Endothelial cell of umbilical vein (primary cell): Measurements from ENCODE around the gene TOMM20. TPM values are rescaled to one million over a fixed set of nuclear protein-coding genes. Genes with fewer than 3 reads are reported as not detected.

Experiments used
- BruUV-seq: library from RNA; stranded (reverse); fragments of 400-500 nt; replicated peaks from 2 replicates; lab custom pipeline; 2021; lab: Mats Ljungman, UMichigan
- CTCF ChIA-PET: fragments of 300-600, 350-600 bp; sonication (Branson Sonifier 250); formaldehyde crosslinking; loops from one replicate; lab custom pipeline; 2021; ENCODE audit warnings: antibody characterized with exemption, inconsistent platforms; lab: Charles Lee
- POLR2A ChIA-PET: fragments of 300-600, 350-600 bp; sonication (Branson Sonifier 250); formaldehyde crosslinking; loops from one replicate; lab custom pipeline; 2021; ENCODE audit warnings: antibody characterized with exemption, inconsistent platforms; lab: Charles Lee
- DNase-seq: peaks from one replicate; pipeline ENCODE4 v3.0.0-alpha.2; 2011; ENCODE audit warnings: low read depth, low spot score
- FAIRE-seq: peaks from 2 replicates; lab custom pipeline; 2011; peaks lifted over from hg19 to GRCh38; lab: Jason Lieb, UNC
- H2AFZ ChIP-seq: 2 replicates; pipeline ENCODE4 v1.6.0; 2012; ENCODE audit warnings: low read depth, low read length, control low read depth, inconsistent platforms
- H3K27ac ChIP-seq: 2 replicates; pipeline ENCODE4 v1.5.1; 2011; ENCODE audit warnings: low read depth, mild to moderate bottlenecking, control low read depth, low read length, moderate library complexity; ENCODE audit not compliant: insufficient read depth
- H3K27me3 ChIP-seq, 2 experiments: 2 replicates each; pipeline versions ENCODE4 v1.6.0 to v1.6.1; 2011; ENCODE audit warnings: low read length in 2 of 2, mixed read lengths in 1 of 2; ENCODE audit not compliant: control insufficient read depth in 2 of 2, insufficient read depth in 2 of 2
- H3K36me3 ChIP-seq, 2 experiments: 2 replicates in 1 of 2; 3 replicates in 1 of 2; pipeline ENCODE4 v1.5.1; 2011; ENCODE audit warnings: low read length in 2 of 2, mild to moderate bottlenecking in 1 of 2, moderate library complexity in 1 of 2; ENCODE audit not compliant: control insufficient read depth in 2 of 2, insufficient read depth in 2 of 2; ENCODE audit errors: extremely low read depth in 1 of 2
- H3K4me1 ChIP-seq: 3 replicates; pipeline ENCODE4 v1.5.1; 2011; ENCODE audit warnings: mild to moderate bottlenecking, low read length; ENCODE audit not compliant: control insufficient read depth, insufficient read depth; ENCODE audit errors: extremely low read depth
- H3K4me2 ChIP-seq: 2 replicates; pipeline ENCODE4 v1.6.1; 2011; ENCODE audit warnings: low read length, control low read depth, mixed read lengths; ENCODE audit not compliant: insufficient read depth
- H3K4me3 ChIP-seq, 3 experiments: fragments of 200-600 bp in 1 of 3; sonication (generic), shearing (Covaris generic) in 1 of 3; replicated peaks in 1 of 3; 2 replicates each; pipeline ENCODE4 v1.5.1; 2011 to 2016; ENCODE audit warnings: control low read depth in 3 of 3, low read length in 3 of 3, mild to moderate bottlenecking in 2 of 3, inconsistent platforms in 1 of 3, low read depth in 1 of 3, moderate library complexity in 1 of 3; ENCODE audit not compliant: insufficient read depth in 1 of 3
- H3K79me2 ChIP-seq: 2 replicates; pipeline ENCODE4 v1.6.0; 2012; ENCODE audit warnings: low read length, inconsistent platforms; ENCODE audit not compliant: control insufficient read depth, insufficient read depth
- H3K9ac ChIP-seq: replicated peaks from 2 replicates; pipeline ENCODE3; 2011; ENCODE audit warnings: low read length, control low read depth; ENCODE audit not compliant: insufficient read depth; ENCODE audit errors: extremely low read depth
- H3K9me1 ChIP-seq: replicated peaks from 3 replicates; pipeline ENCODE4 v1.6.0; 2011; ENCODE audit warnings: mild to moderate bottlenecking, low read length; ENCODE audit not compliant: control insufficient read depth, insufficient read depth; ENCODE audit errors: extremely low read depth
- H3K9me3 ChIP-seq: replicated peaks from 2 replicates; pipeline ENCODE4 v1.5.1; 2012; ENCODE audit warnings: low read length, inconsistent platforms; ENCODE audit not compliant: control insufficient read depth, insufficient read depth
- H4K20me1 ChIP-seq: replicated peaks from 2 replicates; pipeline ENCODE3; 2011; ENCODE audit warnings: mild to moderate bottlenecking, low read length; ENCODE audit not compliant: control insufficient read depth, insufficient read depth; ENCODE audit errors: extremely low read depth
- CTCF ChIP-seq, 2 donors: IDR thresholded peaks; 1 replicate in 1 of 2; 2 replicates in 1 of 2; pipeline ENCODE4 v1.5.1; 2011; ENCODE audit warnings: low read length in 2 of 2, mild to moderate bottlenecking in 2 of 2, moderate library complexity in 2 of 2, control low read depth in 1 of 2, inconsistent platforms in 1 of 2, low read depth in 1 of 2; ENCODE audit not compliant: insufficient read depth in 1 of 2; ENCODE audit errors: extremely low read depth in 1 of 2
- EZH2 ChIP-seq: IDR thresholded peaks from 2 replicates; pipeline ENCODE4 v1.6.1; 2012; ENCODE audit warnings: borderline replicate concordance, low read depth, mild to moderate bottlenecking, moderate library complexity, low read length, inconsistent platforms; ENCODE audit not compliant: severe bottlenecking
- FOS ChIP-seq: IDR thresholded peaks from 2 replicates; pipeline ENCODE4 v1.6.1; 2011; ENCODE audit warnings: mild to moderate bottlenecking, low read length, moderate library complexity, borderline replicate concordance; ENCODE audit not compliant: insufficient read depth
- GATA2 ChIP-seq: IDR thresholded peaks from 2 replicates; pipeline ENCODE4 v1.7.0; 2011; ENCODE audit warnings: low read depth, mild to moderate bottlenecking, moderate library complexity, mixed read lengths, low read length; ENCODE audit not compliant: insufficient read length, insufficient read depth
- JUN ChIP-seq: IDR thresholded peaks from 2 replicates; pipeline ENCODE4 v1.6.1; 2011; ENCODE audit warnings: borderline replicate concordance, low read depth; ENCODE audit not compliant: insufficient read length, insufficient read depth
- MAX ChIP-seq: IDR thresholded peaks from 2 replicates; pipeline ENCODE4 v1.6.1; 2011; ENCODE audit not compliant: insufficient read depth, insufficient read length
- MYC ChIP-seq: IDR thresholded peaks from one replicate; pipeline ENCODE4 v1.6.1; 2011; ENCODE audit warnings: mild to moderate bottlenecking, low read depth, low read length
- POLR2A ChIP-seq: IDR thresholded peaks from 2 replicates; pipeline ENCODE4 v1.6.1; 2012; ENCODE audit warnings: low read depth, mild to moderate bottlenecking, control low read depth, low read length
- POLR2AphosphoS5 ChIP-seq: IDR thresholded peaks from 2 replicates; pipeline ENCODE4 v1.6.1; 2012; ENCODE audit warnings: low read depth, mild to moderate bottlenecking, control low read depth, low read length, moderate library complexity; ENCODE audit not compliant: insufficient read depth
- dilution Hi-C: fragments of 300-500 bp; cut with MboI; formaldehyde crosslinking; loops from one replicate; pipeline ENCODE4 v1.15.0; 2019; ENCODE audit warnings: low sequenced_read_pairs; ENCODE audit not compliant: extremely low pct_ligation_motif_present
- intact Hi-C: fragments of 100-400 bp; cut with micrococcal nuclease; formaldehyde crosslinking; loops from one replicate; pipeline ENCODE4 v1.10.0; 2022
- polyA plus RNA-seq, 4 experiments: library from polyadenylated mRNA; depleted of rRNA in 3 of 4; stranded (reverse) in 3 of 4; unstranded in 1 of 4; fragments of >200 nt; gene quantifications; 2 replicates each; pipeline versions ENCODE4 v1.2.1 to v1.2.3, GENCODE V29; 2011 to 2012; ENCODE audit warnings: missing spikeins in 1 of 4
- total RNA-seq: library from RNA; stranded (reverse); gene quantifications from 2 replicates; pipeline ENCODE4 v1.2.3, GENCODE V29; 2021

The TOMM20 gene
- total and polyA plus RNA-seq, 2 donors (not counting 3 experiments of a cell fraction or from before 2014, with no cell fraction given): 42.5 to 98.4 TPM

DNA sequence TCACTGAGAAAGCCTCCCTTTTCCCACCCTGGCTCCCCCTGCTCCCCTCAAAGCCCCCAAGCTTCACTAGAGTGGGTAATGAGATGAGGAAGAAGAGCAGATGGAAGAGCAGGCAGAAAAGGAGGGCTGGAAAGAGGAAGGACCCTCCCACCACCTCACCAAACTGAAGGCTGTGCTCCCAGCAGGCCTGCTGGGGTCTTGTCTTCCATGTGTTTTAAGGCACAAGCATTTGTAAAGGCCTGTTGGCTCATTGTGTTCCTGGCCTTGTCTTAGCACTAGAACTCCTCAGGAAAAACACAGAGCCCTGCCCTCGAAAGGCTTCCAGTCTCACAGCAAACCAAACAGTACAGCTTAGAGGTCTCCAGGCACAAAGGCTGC, 51.5 kb downstream of the TOMM20 start:
- Histone ChIP-seq H2AFZ (no peak overlapping the region), H3K36me3 (no peaks in the 10 kb centered on the region), H3K9me3 (no peaks in the 10 kb centered on the region), H3K79me2 (no peaks in the 10 kb centered on the region), H3K4me1 (peaks cover 33% of the 10 kb centered on the region), H3K4me2 (no peak overlapping the region), H3K9ac (no peak overlapping the region), H3K9me1 (no peaks in the 10 kb centered on the region), H3K27me3 (no peaks in the 10 kb centered on the region), H4K20me1 (no peaks in the 10 kb centered on the region), H3K4me3 (no peak overlapping the region), H3K27ac (no peak overlapping the region)
- dilution Hi-C loops: loop anchor here (10.0 kb wide), 2 partner anchors 352 to 472 kb away; no protein-coding TSS in a partner anchor
- TF ChIP-seq POLR2A (no peak), POLR2AphosphoS5 (no peak), JUN (no peak)
- DNase-seq (no peak), FAIRE-seq (no peak)
- ChIA-PET POLR2A (no interaction called here), CTCF (interaction anchor here (1.0 to 1.6 kb wide), 3 partner anchors 90 to 479 kb away, joined by 3 to 4 read pairs (median 3); no protein-coding TSS in a partner anchor)
- intact Hi-C loops: no loop called here
- BruUV-seq: no TSS peak

- no peaks in the 10 kb centered on the region for H3K79me2 ChIP-seq
- peaks cover 33% of the 10 kb centered on the region for H3K4me1 ChIP-seq
- H3K9me1 ChIP-seq: no peaks in the 10 kb centered on the region
- H3K9ac ChIP-seq: no peak overlapping the region
- no peaks in the 10 kb centered on the region for H3K27me3 ChIP-seq
- ChIA-PET POLR2A (no interaction called here), CTCF (interaction anchor here (1.0 to 1.6 kb wide), 4 partner anchors 65 to 479 kb away, joined by 3 to 4 read pairs (median 3); no protein-coding TSS in a partner anchor)
- H3K4me2 ChIP-seq: no peak overlapping the region
- H4K20me1 ChIP-seq: no peaks in the 10 kb centered on the region
- FAIRE-seq: no peak
- no peaks in the 10 kb centered on the region for H3K36me3 ChIP-seq
- no peak for DNase-seq
- no peaks in the 10 kb centered on the region for H3K9me3 ChIP-seq
- intact Hi-C loops: no loop called here
- no TSS peak for BruUV-seq
- TF ChIP-seq MYC: no peak
- no peak for TF ChIP-seq MAX
- no peak for TF ChIP-seq JUN
- TF ChIP-seq FOS: no peak
- no peak for TF ChIP-seq POLR2A
- TF ChIP-seq EZH2: no peak
- no peak for TF ChIP-seq CTCF (IDR thresholded peaks at IDR 0.05; ENCODE audit: extremely low read depth in 1 of 2, insufficient read depth in 1 of 2, low read depth in 1 of 2, low read length in 2 of 2)
- TF ChIP-seq POLR2AphosphoS5: no peak
- TF ChIP-seq GATA2: no peak
- no peak overlapping the region for H3K27ac ChIP-seq
- H3K4me3 ChIP-seq: no peak overlapping the region
- dilution Hi-C loops: loop anchor here (10.0 kb wide), 2 partner anchors 352 to 472 kb away; no protein-coding TSS in a partner anchor
- H2AFZ ChIP-seq: no peak overlapping the region
These were observed 52.0 kb downstream of the TOMM20 start for GRCh38 chr1:235076504-235077162.
